HG03175 (cell line): ENCODE data around the gene CDS1.
"Not testable (repeated sequence)": the region's sequence is repeated elsewhere in the genome, so short reads cannot be mapped to it uniquely, and the experiment has no call there.

Experiments used
- ATAC-seq: cut with Tn5 transposase; IDR thresholded peaks from one replicate; pipeline ENCODE4 v1.9.1; 2021; ENCODE audit warnings: mild to moderate bottlenecking, moderate library complexity; ENCODE audit not compliant: unreplicated experiment

CDS1 gene

DNA sequence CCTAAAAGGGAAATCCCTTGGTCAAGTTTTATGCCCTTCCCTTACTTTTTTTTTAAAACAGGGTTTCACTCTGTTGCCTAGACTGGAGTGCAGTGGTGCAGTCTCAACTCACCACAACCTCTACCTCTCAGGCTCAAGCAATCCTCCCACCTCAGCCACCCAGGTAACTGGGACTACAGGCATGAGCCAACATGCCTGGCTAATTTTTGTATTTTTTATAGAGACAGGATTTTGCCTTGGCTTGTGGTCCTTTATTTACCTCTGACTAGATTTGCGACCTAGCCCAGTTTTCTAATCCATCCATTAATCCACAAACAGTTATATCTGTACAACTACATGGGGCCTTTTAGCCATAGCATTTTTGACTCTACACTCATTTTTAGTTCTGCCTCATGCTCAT lies 23.7 kb downstream of the CDS1 start:
- no peak for ATAC-seq

GRCh38 chr4:84611531-84611930 lies 28.6 kb downstream of the CDS1 start:
- ATAC-seq, result no peak

DNA sequence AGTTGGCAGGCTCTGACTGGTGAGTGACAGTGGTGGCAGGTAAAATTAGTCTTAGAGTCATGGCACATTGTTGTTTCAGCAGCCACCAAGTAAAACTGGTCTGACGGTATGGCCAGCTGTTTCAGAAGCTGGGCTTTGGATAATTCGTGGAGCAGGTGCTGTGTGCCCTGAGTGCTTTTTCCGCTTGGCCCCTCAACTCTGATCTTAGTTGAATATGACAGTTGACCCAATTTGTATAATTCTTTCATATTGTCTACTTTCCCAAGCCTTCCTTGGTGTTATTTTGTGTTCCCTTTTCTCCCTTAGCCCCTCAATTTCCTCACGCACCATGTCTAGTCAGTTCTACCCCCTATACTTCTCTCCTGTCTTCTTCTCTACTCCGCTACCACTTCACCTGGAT lies 32.0 kb downstream of the CDS1 start:
- ATAC-seq, result no peak

DNA sequence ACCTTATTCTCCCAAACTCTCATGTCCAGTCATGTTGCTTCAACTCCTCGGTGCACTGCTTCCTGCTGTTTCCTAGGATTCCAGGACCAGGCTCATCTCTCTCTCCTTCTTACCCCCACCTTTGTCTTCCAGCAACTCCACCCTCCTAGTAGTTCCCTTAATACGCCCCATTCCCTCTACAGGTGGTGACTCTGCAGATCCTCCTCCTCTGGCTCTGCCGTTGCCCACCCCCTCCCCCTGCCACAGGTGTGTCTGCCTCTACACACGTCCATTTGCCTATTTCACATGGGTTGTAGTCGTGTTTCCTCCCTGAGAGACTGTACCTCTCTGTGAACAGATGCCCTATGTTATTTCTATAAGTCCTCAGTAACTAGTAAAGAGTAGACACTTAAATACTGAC lies 32.4 kb downstream of the CDS1 start:
- ATAC-seq, result no peak

- ATAC-seq, result no peak
Measured at GRCh38 chr4:84622959-84623358, 40.0 kb downstream of the CDS1 start.

DNA sequence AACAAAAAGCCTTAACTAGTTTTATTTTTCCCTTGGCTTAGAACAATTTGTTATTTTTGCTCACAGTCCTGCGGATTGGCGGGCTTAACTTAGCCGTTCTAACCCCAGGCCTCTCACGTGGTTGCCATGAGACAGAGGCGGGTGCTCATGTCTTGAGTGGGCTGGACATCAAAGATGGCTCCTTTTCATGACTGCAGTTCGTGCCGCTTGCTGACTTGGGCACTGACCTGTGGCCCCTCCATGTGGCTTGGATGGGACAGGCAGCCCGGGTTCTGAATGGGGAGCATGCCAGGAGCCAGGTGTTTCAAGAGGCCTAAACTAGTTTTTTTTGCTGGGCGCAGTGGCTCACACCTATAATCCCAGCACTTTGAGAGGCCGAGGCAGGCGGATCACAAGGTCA lies 40.7 kb downstream of the CDS1 start:
- no peak for ATAC-seq

GRCh38 chr4:84626673-84627072 lies 43.7 kb downstream of the CDS1 start:
- no peak for ATAC-seq

GRCh38 chr4:84631573-84631972 lies 48.6 kb downstream of the CDS1 start:
- ATAC-seq, result no peak

DNA sequence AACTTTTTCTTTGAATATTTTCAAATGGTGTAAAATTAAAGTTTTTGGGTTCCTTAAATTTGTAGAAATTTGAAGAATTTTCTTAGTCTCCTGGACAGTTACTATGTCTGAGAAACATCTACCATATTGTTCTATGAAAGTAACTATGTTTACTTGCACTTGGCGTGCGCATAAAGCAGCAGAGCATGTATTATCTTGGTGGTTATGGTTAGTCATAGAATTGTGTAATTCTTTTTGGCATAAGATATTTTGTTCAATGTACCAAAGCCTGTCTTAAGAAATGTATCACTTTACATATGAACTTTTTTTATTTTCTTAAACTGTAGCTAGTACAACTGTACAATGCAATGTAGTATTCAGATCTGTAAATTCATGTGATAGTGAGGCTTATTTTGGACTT lies 49.2 kb downstream of the CDS1 start:
- ATAC-seq, result no peak

DNA sequence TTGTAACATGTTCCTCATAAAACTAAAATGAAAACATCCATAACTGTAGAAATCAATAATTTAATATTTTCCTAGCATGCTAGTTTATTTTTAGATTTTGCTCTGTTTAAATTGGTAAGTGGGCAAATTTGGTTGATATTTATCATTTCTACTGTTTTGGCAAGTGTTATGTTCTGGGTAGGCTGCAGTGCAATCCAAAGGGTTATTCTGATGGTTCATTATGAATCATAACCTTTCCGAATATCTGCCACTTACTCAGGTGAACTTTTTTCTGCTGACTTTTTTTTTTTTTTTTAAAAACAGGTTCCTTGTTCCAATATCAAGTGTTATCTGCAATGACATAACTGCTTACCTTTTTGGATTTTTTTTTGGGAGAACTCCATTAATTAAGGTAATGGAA lies 52.0 kb downstream of the CDS1 start:
- no peak for ATAC-seq

DNA sequence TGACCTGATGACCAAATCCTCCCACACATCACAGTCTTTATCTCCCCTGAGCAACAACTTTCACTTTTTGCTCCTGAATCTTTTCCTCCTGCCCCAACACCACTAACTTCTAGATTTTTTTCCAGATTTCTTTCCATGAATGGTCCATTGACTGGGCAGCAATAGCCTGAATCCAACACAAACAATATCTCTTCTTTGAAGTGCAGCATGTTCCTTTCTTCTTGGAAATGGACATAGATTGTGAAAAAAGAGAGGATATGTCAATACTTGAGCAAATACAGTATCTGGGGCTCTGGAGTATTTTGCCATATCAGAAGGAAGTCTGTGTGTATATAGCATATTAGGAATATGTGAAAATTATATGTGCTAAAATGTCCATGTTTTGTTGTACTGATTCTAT lies 55.2 kb downstream of the CDS1 start:
- no peak for ATAC-seq

DNA sequence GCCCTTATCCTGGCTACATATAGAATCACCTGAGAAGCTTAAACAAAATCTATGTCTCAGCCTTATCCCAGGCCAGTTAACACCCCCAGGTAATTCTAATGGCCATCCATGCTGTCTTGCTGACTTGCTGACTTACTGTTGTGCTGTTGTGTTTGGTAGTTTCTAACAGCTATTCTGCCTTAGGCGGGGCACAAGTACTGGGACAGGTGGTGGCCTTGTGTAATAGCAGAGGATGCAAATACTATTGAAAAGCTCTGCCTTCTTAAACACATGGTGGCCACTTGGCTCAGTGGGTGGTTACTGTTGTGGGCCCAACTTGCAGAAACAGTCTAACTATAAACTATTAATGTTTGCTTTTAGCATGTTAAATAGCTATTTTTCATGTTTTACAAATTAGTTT lies 56.2 kb downstream of the CDS1 start:
- no peak for ATAC-seq

DNA sequence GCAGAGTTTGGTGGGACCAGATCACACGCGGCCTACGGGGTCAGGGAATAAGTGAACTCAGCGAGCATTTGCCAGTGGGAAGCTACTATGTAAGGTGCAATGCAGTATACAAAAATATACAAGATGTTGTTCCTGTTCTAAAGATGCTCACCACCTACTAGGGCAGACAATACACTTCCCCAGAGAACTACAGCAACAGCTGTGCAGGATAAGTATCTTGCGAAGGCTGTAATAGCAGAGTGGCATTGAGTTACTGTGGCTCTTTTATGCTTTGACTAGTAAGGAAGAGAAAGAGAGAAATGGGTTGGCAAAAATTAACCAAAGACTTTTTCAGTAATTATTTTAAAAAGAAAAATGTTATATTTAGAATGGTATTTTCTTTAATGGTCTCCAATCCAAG lies 61.2 kb downstream of the CDS1 start:
- ATAC-seq, result no peak

GRCh38 chr4:84647312-84647884 lies 64.5 kb downstream of the CDS1 start:
- no peak for ATAC-seq

DNA sequence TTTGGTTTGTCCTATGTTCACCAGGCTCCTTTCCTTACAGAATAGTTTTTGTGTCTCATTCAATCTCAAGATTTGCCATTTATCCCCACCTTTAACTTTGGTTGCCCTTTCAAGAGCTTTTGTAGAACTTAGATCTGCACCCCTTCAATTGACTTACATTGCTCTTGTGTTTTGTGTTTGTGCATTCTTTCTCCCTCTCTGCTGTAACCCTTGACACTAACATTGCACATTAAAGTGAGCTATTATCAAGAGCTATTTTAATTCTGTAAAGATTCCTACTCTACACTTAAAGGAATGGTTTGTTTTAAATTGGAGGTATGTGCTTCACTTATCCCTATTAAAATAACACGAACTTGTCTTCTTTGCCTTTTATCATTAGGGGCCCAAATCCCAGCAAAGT lies 65.3 kb downstream of the CDS1 start:
- no peak for ATAC-seq

GRCh38 chr4:84648863-84649647 lies 66.1 kb downstream of the CDS1 start:
- ATAC-seq, result no peak

GRCh38 chr4:84651499-84651898 lies 68.6 kb downstream of the CDS1 start:
- ATAC-seq, result no peak

- ATAC-seq, result no peak
Measured at GRCh38 chr4:84652478-84652877, 69.6 kb downstream of the CDS1 start.

GRCh38 chr4:84660606-84661005 lies 77.7 kb downstream of the CDS1 start:
- no peak for ATAC-seq

DNA sequence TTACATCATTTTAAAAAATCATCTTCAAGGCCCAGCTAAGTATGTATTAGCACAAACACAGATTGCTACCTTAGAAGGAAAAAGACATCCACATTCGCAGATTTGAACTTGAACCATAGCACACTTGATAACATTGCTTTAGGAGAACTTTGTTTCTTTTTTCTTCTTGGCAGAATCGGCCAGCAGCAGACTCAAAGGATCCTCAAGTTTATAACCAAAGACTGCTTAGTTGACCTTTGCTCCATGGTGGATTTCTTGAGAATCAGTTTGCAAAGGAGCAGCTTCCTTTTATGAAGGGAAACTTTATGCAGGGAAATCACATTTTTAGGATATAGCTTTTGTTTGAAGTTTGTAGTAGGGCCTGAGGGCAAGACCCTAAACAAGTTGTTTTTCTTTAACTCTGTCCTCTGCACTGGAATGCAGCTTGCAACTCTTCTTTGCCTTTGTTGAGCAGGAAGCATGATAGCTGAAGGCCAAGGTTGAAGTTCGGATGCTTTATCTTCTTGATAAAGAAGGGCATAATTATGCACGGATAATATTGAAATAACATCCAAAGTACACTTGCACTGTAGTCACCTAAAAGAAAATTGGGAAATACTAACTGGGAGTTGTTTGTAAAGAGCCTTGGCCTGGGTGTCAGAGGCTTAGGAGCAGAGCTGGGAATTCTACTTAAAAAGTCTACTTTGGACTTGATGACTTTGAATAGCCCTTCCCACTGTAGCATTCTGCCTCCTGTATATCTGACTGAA lies 78.4 kb downstream of the CDS1 start:
- no peak for ATAC-seq

GRCh38 chr4:84664767-84665166 lies 81.8 kb downstream of the CDS1 start:
- ATAC-seq, result not testable (repeated sequence)

GRCh38 chr4:84666439-84666838 lies 83.5 kb downstream of the CDS1 start:
- no peak for ATAC-seq
